Astrocyte (in vitro differentiated cells and primary cell): ENCODE measurements around the gene RBM20.

Experiments used
- EZH2 ChIP-seq: IDR thresholded peaks from 2 replicates; pipeline ENCODE4 v1.6.1; 2012; ENCODE audit warnings: mild to moderate bottlenecking, low read length, inconsistent platforms; ENCODE audit not compliant: insufficient read depth
- TF ChIP-seq, protein P1 (sequence below): IDR thresholded peaks from 2 replicates; pipeline ENCODE4 v1.5.1; 2011; ENCODE audit warnings: low read depth, mild to moderate bottlenecking, inconsistent platforms, low read length, moderate library complexity; ENCODE audit not compliant: insufficient read depth

DNA sequence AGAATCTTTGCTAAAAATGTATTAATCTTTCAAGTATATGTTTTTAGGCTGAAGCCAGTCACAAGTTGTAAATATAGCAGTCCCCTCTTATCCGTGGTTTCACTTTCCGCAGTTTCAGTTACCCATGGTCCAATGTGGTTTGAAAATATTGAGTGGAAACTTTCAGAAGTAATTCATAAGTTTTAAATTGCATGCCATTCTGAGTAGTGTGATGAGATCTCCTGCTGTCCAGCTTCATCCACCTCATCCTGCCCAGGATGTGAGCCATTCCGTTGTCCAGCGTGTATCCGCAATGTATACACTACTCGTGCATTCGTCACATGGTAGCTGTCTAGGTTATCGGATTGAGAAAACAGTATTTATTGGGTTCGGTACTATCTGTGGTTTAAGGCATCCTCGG is 239.8 kb downstream of the RBM20 start:
- no peak for TF ChIP-seq EZH2
- TF ChIP-seq, protein P1, sequence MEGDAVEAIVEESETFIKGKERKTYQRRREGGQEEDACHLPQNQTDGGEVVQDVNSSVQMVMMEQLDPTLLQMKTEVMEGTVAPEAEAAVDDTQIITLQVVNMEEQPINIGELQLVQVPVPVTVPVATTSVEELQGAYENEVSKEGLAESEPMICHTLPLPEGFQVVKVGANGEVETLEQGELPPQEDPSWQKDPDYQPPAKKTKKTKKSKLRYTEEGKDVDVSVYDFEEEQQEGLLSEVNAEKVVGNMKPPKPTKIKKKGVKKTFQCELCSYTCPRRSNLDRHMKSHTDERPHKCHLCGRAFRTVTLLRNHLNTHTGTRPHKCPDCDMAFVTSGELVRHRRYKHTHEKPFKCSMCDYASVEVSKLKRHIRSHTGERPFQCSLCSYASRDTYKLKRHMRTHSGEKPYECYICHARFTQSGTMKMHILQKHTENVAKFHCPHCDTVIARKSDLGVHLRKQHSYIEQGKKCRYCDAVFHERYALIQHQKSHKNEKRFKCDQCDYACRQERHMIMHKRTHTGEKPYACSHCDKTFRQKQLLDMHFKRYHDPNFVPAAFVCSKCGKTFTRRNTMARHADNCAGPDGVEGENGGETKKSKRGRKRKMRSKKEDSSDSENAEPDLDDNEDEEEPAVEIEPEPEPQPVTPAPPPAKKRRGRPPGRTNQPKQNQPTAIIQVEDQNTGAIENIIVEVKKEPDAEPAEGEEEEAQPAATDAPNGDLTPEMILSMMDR = no peak
